ENCODE data around the gene GNA12.
"Not testable (repeated sequence)": the region's sequence is repeated elsewhere in the genome, so short reads cannot be mapped to it uniquely, and the experiment has no call there.

GNA12 gene

DNA sequence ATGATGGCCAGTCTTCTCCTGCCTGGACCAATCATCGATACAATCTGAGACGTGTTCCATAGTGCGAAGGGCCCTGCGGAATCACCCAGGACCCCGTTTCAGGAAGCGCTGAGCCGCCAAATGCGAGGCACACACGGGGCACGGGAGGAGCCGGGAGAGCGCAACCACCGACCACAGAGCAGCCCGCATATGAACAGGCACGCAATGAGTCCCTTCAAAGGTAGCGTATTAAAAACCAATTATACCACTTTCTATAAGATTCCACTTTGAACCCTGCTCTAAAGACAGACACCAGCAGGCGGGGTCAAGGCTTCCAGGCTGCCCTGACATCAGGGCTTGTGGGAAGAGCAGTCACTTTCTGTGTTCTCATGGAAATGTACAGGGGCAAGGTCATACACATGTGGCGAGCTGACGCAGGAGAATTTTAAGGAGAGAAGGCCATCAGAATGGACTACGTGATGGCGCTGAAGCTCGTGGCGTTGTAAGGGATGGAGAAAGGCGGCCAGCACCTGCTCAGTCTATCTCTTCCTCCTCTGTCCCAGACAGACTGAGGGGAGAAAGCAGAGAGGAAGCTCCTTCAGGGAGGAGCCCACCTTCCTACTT is 109.9 kb downstream of the GNA12 start:
- DNase-seq (ENCODE audit: extremely low read depth in 1 of 2, low read depth in 1 of 2) = no peak

DNA sequence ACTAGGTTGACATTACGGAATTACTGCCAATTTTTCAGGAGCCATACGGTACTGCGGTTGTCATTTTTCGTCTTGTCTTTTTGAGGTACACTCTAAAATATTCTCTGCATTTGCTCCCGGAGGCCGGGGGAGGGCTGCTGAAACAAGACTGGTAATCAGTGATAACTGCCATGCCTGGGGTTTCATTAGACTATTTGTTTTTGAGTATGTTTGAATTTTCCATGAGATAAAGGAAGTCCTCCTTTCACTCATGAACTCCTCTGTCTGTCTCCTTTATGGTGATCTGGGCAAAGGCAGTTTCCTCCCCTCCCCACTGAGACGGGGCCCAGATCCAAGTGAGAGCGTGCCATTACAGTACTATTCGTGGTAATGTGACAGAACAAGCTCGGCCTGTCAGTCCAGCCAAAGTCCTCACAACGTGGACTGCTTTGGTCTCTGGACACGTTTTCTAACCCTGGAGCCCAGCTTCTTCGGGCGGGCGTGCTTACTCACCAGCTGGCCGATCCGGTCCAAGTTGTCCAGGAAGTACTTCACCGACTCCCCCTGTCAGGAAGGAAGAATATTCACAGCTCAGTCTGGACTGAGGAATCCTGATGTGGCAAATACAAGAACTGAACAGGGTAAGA is 111.0 kb downstream of the GNA12 start:
- DNase-seq (ENCODE audit: extremely low read depth in 1 of 2, low read depth in 1 of 2) = no peak

DNA sequence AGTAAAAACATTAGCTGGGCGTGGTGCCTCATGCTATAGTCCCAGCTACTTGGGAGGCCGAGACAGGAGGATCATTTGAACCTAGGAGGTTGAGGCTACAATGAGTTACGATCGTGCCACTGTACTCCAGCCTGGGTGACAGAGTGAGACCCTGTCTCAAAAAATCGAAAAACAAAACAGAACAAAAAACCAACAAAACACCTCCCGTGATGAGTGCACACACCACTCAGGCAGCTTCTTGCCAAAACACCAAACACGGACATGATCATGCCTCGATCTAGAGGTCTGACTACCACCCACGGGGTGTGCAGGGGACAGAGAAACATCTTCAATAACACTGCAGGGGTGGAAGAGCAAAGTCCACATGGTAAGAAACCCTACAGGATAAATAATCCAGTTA is 111.7 kb downstream of the GNA12 start:
- DNase-seq (ENCODE audit: extremely low read depth in 1 of 2, low read depth in 1 of 2) = no peak

DNA sequence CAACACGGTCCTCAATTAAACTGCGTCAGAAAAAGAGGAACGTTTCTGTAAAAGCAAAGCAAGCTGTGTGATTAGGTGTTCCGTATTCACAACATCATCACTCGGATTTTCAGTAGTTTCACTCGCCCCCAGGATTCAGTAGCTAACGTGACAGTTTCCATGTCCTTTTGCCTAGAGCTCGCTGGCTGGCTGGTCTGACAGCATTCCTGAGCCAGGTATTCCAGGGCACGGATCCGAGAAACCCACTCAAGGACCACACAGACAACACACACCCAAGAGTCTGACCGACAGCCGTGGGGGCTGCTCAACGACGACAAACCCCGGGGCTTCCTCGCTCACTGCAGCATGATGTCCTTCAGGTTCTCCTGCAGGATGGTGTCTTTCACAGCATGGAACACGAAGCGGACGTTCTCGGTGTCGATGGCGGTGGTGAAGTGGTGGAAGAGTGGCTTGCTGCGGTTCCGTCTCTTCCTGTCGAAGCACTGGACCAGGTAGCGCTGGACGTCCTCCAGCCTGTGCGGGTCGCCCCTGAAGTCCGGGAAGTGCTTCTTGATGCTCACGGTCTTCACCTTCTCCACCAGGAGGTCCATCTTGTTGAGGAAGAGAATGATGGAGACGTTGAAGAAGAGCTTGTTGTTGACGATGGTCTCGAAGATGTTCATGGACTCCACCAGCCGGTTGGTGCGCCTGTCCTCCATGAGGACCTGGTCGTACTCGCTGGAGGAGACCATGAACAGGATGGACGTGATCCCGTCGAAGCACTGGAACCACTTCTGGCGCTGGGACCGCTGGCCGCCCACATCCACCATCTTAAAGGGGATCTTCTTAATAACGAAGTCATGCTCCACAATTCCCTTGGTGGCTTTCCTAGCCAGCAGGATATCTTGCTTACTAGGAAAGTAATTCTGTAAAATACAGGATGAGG is 113.0 kb downstream of the GNA12 start:
- DNase-seq (ENCODE audit: extremely low read depth in 1 of 2, low read depth in 1 of 2) = no peak

DNA sequence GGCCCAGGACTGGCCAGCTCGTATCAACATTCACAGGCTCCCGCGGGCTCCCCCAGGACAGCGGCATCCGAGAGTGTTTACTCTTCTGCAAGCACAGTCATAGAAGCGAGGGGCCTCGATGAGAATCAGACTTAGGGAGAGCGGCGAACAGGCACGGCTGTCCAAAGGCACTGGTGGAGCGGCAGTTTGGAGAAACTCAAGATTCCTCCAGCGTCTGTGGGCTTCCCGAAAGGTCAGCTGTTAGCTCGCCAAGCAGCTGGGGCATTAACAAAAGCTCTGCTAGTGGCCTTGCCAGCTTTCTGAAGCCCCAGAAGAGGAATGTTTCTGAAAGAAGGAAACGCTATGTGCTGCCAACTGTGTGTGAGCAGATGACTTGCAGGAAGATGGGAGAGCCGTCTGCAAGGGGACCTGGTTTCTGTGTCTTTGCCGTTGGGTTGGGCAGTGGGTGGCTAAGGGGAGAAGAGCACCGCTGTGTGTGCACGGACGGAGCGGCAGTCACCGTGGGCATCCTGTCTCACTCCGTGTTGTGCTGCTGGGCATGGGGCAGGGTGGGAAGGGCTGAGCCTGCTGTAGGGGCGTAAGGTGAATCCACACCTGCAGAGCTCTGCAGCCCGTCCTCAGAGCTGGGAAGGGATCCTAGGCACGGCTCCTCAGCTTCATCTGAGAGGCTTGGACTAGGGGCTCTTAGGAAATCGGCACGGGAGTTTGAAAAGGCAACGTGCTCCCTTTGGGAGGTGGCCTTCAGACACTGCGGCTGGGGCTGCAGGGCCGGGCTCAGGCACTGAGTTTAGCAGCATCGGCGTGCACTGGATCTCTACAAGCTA is 114.0 kb downstream of the GNA12 start:
- DNase-seq (ENCODE audit: extremely low read depth in 1 of 2, low read depth in 1 of 2) = no peak

DNA sequence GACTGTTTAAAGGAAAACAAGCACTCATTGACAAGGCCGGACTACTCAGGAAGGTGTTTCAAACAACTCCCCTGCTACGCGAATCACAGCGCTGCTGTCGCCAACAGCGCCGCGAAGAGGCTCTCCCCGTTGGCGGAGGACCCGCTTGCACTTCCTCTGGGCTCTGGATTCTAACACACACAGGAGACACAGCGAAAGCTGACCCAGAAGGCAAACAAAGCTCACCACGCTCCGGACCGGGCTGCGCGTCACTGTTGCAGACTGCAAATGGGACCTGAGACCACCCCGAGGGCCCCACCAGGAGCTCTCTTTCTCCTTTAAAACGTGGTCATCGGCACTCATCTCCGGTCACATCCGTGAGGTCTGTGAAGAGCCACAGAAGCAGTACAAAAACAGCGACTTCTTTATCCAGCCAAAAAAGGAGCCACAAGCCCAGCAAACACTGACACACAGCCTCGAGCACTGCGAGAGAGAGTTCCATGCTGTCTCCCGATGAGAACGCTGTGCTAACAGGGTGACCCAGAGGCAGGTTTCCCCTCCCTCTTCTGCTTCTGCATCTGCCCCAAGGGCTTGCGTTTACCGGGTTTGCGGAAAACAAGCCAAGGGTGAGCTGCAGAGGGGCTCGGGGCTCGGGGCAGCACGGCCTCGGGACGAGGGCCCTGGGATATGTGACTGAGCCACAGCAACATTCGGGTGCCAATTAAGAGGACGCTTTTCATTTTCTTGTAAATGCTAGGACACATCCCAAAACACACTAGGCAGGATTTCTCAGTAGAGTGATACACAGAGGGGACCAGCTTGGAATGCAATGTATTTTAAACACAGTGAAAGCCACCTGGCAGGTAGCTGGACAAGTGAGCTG is 114.8 kb downstream of the GNA12 start:
- DNase-seq (ENCODE audit: extremely low read depth in 1 of 2, low read depth in 1 of 2) = no peak

DNA sequence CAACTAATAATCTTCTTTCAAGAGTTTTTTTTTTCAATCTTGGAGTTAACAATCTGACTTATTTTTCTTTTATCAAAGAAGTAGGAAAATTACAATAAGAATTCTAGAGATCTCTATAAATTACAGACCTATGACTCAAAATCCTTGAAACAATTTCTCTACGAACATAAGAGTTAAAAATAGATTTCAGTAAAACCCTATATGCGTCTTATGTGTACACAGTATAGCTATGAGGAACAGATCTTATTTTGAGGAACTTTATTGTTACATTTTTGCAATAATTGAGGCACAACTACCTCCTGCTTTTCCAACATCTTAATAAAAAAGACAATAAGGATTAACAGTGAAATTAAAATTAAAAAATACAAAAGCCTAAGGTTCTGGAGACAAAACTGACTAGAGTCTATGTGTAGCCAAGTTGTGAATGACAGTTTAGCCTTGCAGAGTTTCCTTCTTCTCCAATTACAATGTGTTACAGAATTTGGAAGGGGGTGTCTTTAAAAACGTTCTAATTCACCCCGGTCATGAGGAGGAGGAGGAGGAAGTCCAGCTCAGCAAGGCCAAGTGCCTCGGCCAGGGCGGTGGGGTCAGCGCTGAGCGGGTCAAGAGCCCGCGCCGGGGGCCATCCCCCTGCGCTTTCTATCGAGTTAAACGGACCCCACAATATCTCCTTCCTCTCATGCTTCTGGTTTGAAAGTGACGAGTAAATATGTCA is 115.6 kb downstream of the GNA12 start:
- DNase-seq (ENCODE audit: extremely low read depth in 1 of 2, low read depth in 1 of 2) = no peak

DNA sequence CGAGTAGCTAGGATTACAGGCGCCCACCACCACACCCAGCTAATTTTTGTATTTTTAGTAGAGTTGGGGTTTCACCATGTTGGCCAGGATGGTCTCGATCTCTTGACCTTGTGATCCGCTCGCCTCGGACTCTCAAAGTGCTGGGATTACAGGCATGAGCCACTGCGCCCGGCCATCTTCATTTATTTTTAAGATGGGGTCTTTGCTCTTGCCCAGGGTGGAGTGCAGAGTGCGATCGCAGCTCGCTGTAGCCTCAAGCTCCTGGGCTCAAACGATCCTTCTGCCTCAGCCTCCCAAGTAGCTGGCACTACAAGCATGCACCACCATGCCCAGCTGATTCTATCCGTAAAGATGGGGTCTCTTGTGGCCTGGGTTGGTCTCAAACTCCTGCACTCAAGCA is 116.9 kb downstream of the GNA12 start:
- DNase-seq (ENCODE audit: extremely low read depth in 1 of 2, low read depth in 1 of 2) = not testable (repeated sequence)

DNA sequence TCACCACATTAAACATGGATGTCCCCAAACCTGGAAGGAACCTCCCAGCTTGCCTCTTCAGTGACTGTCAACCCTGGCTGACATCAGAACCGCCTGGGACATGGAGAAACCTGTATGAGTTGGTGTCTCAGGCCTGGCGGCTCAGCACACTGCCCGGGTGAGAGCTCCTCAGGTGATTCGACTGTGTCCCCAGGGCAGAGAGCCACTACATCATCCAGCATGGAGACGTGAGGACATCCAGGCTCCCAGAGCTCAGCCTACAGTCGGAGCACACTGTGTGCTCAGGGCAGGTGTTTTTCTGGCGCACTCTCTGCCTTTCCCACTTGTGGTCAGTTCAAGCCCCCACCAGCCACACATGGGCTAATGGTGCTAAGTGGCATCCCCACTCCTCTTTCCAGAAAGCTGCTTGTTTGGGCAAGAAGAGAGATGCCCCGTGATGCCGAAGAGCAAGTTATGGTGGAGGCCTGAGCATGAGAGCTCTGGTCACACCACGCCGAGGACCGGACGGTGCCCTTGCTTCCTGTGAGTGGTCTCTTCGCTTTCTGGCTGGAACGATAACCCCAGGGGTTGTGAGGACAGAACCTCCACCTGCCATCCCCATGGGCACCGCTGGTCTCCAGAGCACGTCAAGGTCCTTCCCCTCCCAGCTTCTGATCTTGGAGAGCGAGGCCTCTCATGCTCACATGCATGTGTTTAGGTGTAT is 117.6 kb downstream of the GNA12 start:
- DNase-seq (ENCODE audit: extremely low read depth in 1 of 2, low read depth in 1 of 2) = no peak

DNA sequence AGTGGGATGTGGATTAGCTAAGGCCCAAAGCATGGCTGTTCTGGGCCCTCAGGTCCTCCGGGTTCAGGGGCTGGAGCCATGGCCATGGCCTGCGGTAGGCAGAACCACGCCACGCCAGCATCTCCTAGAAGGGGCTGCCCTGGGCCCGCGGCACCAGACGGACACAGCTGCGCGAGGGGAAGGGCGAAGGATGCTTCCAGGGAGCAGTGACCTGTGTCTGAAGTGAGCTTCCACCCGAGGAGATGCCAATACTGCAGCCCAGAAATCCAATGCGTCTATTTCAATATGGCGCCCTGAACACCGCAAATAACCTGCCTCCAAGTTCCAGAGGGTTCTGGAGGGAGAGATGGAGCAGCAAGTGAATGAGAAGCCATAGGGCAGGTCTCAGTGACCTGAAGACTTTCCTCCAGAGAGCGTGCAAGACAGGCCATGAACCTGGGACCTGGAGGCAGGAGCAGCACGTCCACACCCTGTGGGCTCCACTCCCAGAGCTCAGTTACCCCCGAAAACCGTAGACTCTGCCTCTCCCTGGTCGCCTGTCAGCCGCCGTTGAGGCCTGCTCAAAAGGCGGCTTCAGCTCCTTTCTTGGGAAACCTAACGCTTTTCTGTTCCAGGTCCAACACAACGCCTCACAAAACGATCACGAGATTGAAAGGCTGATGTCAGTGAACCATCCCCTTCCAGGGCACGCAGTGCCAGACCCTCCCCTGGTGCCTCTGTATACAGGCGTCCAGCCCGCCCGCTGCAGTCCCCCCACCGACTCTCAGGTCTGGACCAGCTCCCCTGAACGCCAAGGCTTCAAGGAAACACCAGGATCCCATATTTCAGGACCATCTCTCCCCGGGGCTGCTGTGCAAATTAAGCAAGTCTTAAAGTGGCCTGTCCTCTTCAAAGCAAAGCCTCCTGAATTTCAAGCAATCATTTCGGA is 118.7 kb downstream of the GNA12 start:
- no peak for DNase-seq (ENCODE audit: extremely low read depth in 1 of 2, low read depth in 1 of 2)

DNA sequence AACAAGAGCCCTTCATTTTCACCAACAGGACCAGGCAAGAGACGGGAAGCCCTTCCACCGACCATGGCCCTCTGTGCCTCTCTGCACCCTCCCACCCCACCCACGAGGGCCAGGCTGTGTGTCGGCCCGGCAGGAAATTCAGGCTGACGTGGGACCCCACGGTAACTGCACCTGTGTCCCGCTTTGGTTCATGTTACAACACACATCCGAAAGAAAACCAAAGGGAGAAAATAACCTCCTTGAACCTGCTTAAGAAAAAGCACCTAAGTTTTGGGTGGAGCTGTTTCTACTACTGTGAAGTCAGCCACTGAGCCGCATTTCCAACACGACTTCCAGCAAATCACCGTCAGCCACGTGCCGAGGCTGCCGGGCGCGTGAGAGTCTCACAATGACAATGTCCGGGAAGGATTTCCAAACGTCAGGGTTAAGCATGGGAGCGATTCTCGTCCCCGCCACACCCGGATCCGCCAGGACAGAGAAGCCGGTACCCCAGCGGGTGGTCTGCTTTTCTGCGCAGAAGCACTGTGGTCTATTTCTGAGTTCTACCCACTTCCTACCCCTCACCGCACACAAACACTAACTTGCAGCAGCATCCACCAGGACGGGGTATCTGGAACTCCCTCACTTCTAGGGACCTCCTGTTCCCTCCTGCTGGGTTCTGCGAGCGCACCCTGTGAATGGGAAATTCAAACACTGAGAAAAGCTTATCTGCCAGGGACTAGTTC is 119.5 kb downstream of the GNA12 start:
- no peak for DNase-seq (ENCODE audit: extremely low read depth in 1 of 2, low read depth in 1 of 2)

DNA sequence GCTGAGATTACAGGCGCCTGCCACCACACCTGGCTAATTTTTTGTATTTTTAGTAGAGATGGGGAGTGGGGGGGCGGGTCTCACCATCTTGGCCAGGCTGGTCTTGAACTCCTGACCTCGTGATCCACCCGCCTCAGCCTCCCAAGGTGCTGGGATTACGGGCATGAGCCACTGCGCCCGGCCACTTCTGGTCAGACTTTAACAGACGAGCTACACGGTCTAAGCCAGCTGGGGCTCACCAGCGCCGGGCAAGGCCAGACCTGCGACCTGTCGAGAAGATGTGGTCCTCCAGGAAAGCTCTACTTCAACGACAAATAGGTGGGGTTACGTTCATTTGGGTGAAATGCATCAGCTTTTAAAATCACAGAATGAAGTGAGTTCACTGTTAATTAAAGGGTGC is 120.1 kb downstream of the GNA12 start:
- not testable (repeated sequence) for DNase-seq (ENCODE audit: extremely low read depth in 1 of 2, low read depth in 1 of 2)

DNA sequence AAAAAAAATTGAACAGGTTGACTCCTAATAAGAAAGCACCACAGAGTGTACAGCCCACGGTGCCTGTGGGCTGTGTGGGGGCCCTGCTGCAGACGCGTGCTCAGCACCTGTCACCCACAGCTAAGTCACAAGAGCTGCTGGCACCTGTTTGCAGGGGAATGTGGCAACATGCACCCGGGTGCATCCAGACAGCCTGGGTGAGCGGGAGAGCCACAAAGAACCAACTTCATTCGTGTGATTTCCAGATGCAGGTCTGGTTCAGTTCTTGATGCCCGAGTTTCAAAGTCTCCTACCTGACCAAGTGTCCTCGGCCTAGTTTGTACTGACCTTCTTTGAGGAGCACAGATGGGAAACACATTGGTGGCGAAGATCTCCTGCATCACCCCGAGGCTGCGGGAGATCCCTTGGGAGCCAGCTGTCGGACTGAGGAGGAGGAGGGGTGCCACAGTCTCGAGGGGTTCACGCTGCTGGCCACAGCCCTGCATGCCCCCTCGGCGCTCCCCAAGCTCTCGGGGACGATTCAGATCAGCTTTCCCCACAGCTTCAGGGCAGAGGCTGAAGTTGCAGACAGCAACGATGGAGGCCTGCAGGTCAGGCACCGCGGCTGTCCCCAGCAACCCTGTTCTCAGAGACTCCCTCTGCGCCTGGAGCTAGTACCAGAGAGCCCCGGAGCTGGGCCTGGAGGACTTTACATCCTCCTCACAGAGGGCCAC is 120.8 kb downstream of the GNA12 start:
- no peak for DNase-seq (ENCODE audit: extremely low read depth in 1 of 2, low read depth in 1 of 2)

DNA sequence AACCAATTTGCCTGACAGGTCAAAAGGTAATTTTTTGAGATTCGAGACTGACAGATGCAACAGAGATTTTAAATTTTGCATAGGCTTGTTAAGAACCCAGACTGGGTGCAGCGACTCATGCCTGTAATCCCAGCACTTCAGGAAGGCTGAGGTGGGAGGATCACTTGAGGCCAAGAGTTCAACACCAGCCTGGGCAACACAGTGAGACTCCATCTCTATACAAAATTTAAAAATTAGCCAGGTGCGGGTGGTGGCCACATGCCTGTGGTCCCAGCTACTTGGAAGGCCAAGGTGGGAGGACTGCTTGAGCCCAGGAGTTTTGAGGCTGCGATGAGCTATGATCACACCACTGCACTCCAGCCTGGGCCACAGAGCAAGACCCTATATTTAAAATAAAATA is 121.5 kb downstream of the GNA12 start:
- no peak for DNase-seq (ENCODE audit: extremely low read depth in 1 of 2, low read depth in 1 of 2)

DNA sequence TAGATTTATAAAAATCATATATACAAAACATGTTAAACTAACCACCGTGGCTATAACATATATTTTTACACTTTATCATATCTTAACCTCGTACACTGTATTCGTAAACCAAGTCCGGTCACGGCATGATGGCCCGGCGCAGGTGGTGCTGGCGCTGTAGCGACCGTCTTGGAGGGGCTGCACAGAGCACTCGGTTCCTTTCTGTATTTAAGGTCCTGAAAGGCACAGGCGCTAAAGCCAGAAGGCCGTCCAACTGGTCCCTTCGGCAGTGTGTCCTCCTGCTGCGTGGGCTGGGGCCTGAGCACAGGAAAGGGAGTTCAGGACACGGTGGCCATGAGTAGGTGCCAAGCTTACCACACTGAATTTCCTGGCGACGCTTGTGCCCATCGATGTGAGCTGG is 122.3 kb downstream of the GNA12 start:
- DNase-seq (ENCODE audit: extremely low read depth in 1 of 2, low read depth in 1 of 2) = no peak

DNA sequence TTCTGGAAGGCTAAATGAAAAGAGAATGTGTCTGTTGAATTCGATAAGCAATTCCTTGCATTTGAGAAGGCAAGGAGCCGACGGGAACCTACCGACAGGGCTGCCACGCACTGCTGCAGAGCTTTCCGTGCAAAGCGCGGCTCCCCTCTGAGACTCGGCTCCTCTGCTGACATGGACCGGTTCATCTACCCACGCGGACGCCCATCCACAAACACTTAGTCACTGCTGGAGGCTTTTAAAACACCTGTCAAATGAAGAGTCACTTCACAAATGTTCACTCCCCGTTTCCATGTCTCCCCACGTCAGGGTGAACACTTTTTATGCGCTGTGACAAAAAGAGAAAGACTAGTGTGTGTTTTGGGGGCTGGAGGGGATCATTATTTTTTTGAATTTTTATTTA is 124.1 kb downstream of the GNA12 start:
- no peak for DNase-seq (ENCODE audit: extremely low read depth in 1 of 2, low read depth in 1 of 2)

DNA sequence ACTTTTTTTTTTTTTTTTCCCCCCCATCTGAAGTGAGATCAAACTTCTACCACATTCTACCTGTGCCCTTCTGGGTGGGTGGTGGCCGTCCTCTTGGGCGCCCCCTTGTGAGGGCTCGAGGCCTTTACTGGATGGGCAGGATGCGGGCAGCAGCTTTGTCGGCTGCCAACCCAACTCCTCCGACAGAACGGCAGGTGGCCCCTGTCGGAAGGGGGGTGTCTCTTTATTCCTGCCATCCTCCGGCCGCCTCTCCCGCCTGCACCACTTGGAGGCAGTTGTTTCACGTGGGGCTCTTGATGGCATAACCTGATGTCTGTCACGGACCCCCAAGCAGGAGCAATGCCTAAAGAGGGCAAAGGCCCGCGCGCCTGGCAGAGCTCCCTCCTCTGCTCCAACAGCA is 125.1 kb downstream of the GNA12 start:
- peak in 1 of 2 donors; percentile 47 for DNase-seq (ENCODE audit: extremely low read depth in 1 of 2, low read depth in 1 of 2)

Measured in activated CD8-positive, alpha-beta memory T cell treated with anti-CD3 and anti-CD28 coated beads for 1 hour (primary cell).